CD4-positive, alpha-beta T cell (primary cell): ENCODE results near the gene ZNF136. TPM values are rescaled to one million over a fixed set of nuclear protein-coding genes. Genes with fewer than 3 reads are reported as not detected.

Source experiments
- ATAC-seq: fragments of 200-7000 bp; cut with Tn5 transposase; one replicate; pipeline ENCODE4 v1.10.0; 2022; ENCODE audit warnings: mild to moderate bottlenecking; ENCODE audit not compliant: poor library complexity
- CTCF ChIA-PET: fragments of 350-600 bp; sonication (Branson Sonifier 250); formaldehyde crosslinking; loops from one replicate; lab custom pipeline; 2021; ENCODE audit warnings: antibody characterized with exemption, inconsistent platforms; lab: Charles Lee
- POLR2A ChIA-PET: fragments of 350-600 bp; sonication (Branson Sonifier 250); formaldehyde crosslinking; loops from one replicate; lab custom pipeline; 2021; ENCODE audit warnings: antibody characterized with exemption, inconsistent platforms; lab: Charles Lee
- DNase-seq, 14 experiments: peaks; one replicate each; pipeline ENCODE4 v3.0.0-alpha.2; 2013 to 2020; ENCODE audit warnings: mixed read lengths in 2 of 14
- H3K27ac ChIP-seq, 2 donors: one replicate each; pipeline versions ENCODE4 v1.5.1 to v1.7.0; 2013; ENCODE audit warnings: low read length in 2 of 2, low read depth in 1 of 2, mild to moderate bottlenecking in 1 of 2
- H3K27me3 ChIP-seq, 2 experiments: 1 replicate in 1 of 2; 2 replicates in 1 of 2; pipeline versions ENCODE4 v1.6.1 to v1.7.0; 2013; ENCODE audit warnings: low read length in 2 of 2, control low read depth in 1 of 2, mild to moderate bottlenecking in 1 of 2, moderate library complexity in 1 of 2; ENCODE audit not compliant: insufficient read depth in 2 of 2, control insufficient read depth in 1 of 2
- H3K36me3 ChIP-seq: one replicate; pipeline ENCODE4 v1.6.1; 2013; ENCODE audit warnings: low read length, control low read depth; ENCODE audit not compliant: insufficient read depth
- H3K4me1 ChIP-seq: one replicate; pipeline ENCODE4 v1.6.1; 2013; ENCODE audit warnings: low read length, control low read depth; ENCODE audit not compliant: insufficient read depth
- H3K4me3 ChIP-seq: one replicate; pipeline ENCODE4 v1.5.1; 2013; ENCODE audit warnings: mild to moderate bottlenecking, low read length, moderate library complexity
- H3K9me3 ChIP-seq, 2 experiments: 1 replicate in 1 of 2; 2 replicates in 1 of 2; pipeline versions ENCODE4 v1.6.1 to v1.7.0; 2013; ENCODE audit warnings: low read length in 2 of 2, mild to moderate bottlenecking in 2 of 2, control low read depth in 1 of 2, moderate library complexity in 1 of 2; ENCODE audit not compliant: control insufficient read depth in 1 of 2, insufficient read depth in 1 of 2
- H3K27ac Mint-ChIP-seq: one replicate; pipeline ENCODE4 v1.8.0; 2020; ENCODE audit warnings: mixed read lengths
- H3K27me3 Mint-ChIP-seq: one replicate; pipeline ENCODE4 v1.8.0; 2021; ENCODE audit warnings: mixed read lengths
- H3K36me3 Mint-ChIP-seq: one replicate; pipeline ENCODE4 v1.8.0; 2021; ENCODE audit warnings: low read depth, mixed read lengths
- H3K4me1 Mint-ChIP-seq: one replicate; pipeline ENCODE4 v1.8.0; 2021; ENCODE audit warnings: low read depth, mixed read lengths
- H3K4me3 Mint-ChIP-seq: one replicate; pipeline ENCODE4 v1.8.0; 2020; ENCODE audit warnings: mild to moderate bottlenecking, mixed read lengths
- H3K9me3 Mint-ChIP-seq: one replicate; pipeline ENCODE4 v1.8.0; 2020; ENCODE audit warnings: mixed read lengths
- CTCF ChIP-seq: fragments of 200-600 bp; IDR thresholded peaks from one replicate; pipeline ENCODE4 v1.8.0; 2022; ENCODE audit warnings: antibody characterized with exemption, mild to moderate bottlenecking
- intact Hi-C, 2 experiments: fragments of 100-400 bp; cut with DNase I in 1 of 2; cut with micrococcal nuclease in 1 of 2; formaldehyde crosslinking; loops; one replicate each; pipeline versions ENCODE4 v1.15.1 to v1.9.0; 2023 to 2025; cut with DNase I, micrococcal nuclease
- total RNA-seq, 174 experiments: library from RNA in 2 of 174; stranded (reverse) in 2 of 174; gene quantifications; one replicate each; pipeline ENCODE4 v1.2.3 and lab custom pipeline; 2021 to 2026

Gene ZNF136
- total RNA-seq, 2 experiments from 2014 or later = 40.5 to 45.6 TPM

DNA sequence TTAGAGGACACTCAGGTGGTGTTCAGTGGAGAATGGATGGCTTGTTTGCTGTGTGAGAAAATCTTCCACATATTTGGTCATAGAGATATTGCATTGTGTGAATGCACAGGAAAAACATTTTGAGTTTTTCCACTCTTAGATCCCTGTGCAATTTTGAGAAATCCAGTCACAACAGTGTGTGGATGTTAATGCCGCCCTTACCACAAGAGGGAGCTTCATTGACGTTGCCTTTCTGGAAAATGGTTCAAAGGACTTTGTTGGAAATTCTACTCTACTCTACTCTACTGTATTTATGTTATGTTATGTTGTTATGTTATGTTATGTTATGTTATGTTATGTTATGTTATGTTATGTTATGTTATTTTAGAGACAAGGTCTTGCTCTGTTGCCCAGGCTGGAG lies 36.2 kb upstream of the ZNF136 start:
- ATAC-seq (no peak), DNase-seq (peak in 6 of 14 experiments; percentile 2 to 51 (median 16))
- TF ChIP-seq CTCF = peak; percentile 56
- Mint-ChIP-seq H3K9me3 (peaks cover 5% of the 10 kb centered on the region), H3K27ac (no peak overlapping the region), H3K27me3 (no peaks in the 10 kb centered on the region), H3K36me3 (peaks cover 18% of the 10 kb centered on the region), H3K4me1 (no peaks in the 10 kb centered on the region), H3K4me3 (no peak overlapping the region)
- H3K4me3 ChIP-seq = no peak overlapping the region
- no peaks in the 10 kb centered on the region for H3K27me3 ChIP-seq
- H3K36me3 ChIP-seq = no peaks in the 10 kb centered on the region
- H3K9me3 ChIP-seq = peaks cover 16 to 21% of the 10 kb centered on the region in 2 experiments
- no peak overlapping the region for H3K27ac ChIP-seq
- ChIA-PET CTCF (interaction anchor here (0.7 to 1.7 kb wide), 4 partner anchors 11 to 328 kb away, joined by 3 to 10 read pairs (median 4); partner anchors contain the start of genes ZNF20 and ZNF491), POLR2A (no interaction called here)
- intact Hi-C loops = no loop called here
- H3K4me1 ChIP-seq = no peaks in the 10 kb centered on the region

DNA sequence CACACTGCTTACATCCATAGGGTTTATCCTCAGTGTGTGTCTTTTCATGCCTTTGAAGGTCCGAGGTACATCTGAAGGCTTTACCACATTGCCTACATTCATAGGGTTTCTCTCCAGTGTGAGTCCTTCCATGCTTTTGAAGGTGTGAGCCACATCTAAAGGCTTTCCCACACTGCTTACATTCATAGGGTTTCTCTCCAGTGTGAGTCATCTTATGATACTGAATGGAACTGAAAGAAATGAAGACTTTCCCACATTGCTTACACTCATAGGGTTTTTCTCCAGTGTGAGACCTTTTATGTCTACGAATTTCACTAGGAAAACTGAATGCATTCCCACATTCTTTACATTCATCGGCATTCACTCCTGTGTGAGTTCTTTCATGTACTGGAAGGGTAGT lies 29.8 kb upstream of the ZNF136 start:
- DNase-seq (no peak), ATAC-seq (no peak)
- no peak overlapping the region for H3K27ac ChIP-seq
- Mint-ChIP-seq H3K27ac (no peak overlapping the region), H3K27me3 (no peaks in the 10 kb centered on the region), H3K4me1 (peaks cover 7% of the 10 kb centered on the region), H3K36me3 (peaks cover 71% of the 10 kb centered on the region), H3K9me3 (peaks cover 7% of the 10 kb centered on the region), H3K4me3 (no peak overlapping the region)
- ChIA-PET POLR2A (no interaction called here), CTCF (no interaction called here)
- intact Hi-C loops = no loop called here
- H3K36me3 ChIP-seq = peaks cover 32% of the 10 kb centered on the region
- no peak for TF ChIP-seq CTCF
- no peaks in the 10 kb centered on the region for H3K27me3 ChIP-seq
- H3K4me1 ChIP-seq = peaks cover 9% of the 10 kb centered on the region
- no peak overlapping the region for H3K4me3 ChIP-seq
- peaks cover 36 to 43% of the 10 kb centered on the region in 2 experiments for H3K9me3 ChIP-seq

GRCh38 chr19:12137221-12137940 lies 25.5 kb upstream of the ZNF136 start:
- no peaks in the 10 kb centered on the region for H3K27me3 Mint-ChIP-seq
- H3K4me1 ChIP-seq = peaks cover 36% of the 10 kb centered on the region
- H3K9me3 ChIP-seq = peaks cover 12 to 21% of the 10 kb centered on the region in 2 experiments
- H3K4me3 Mint-ChIP-seq = peak overlapping the region; percentile 76
- peaks cover 67% of the 10 kb centered on the region for H3K36me3 Mint-ChIP-seq
- intact Hi-C loops = no loop called here
- ATAC-seq (peak; percentile 30), DNase-seq (peak in 8 of 14 experiments; percentile 13 to 65 (median 43))
- H3K9me3 Mint-ChIP-seq = peaks cover 4% of the 10 kb centered on the region
- peak; percentile 38 for TF ChIP-seq CTCF
- CTCF ChIA-PET = interaction anchor here (0.6 to 2.4 kb wide), 5 partner anchors 10 to 340 kb away, joined by 3 to 7 read pairs (median 4); no protein-coding TSS in a partner anchor
- no peaks in the 10 kb centered on the region for H3K27me3 ChIP-seq
- POLR2A ChIA-PET = no interaction called here
- H3K36me3 ChIP-seq = peaks cover 32% of the 10 kb centered on the region
- no peak overlapping the region for H3K4me3 ChIP-seq
- no peak overlapping the region for H3K27ac ChIP-seq
- H3K4me1 Mint-ChIP-seq = peaks cover 41% of the 10 kb centered on the region
- peak overlapping the region; percentile 2 for H3K27ac Mint-ChIP-seq
